HEK293 (cell line): ENCODE results near the gene SNRNP27.

Source experiments
- CTCF ChIA-PET: fragments of 350-600 bp; formaldehyde crosslinking; extraction: SDS; loops from one replicate; lab custom pipeline; 2021; ENCODE audit warnings: antibody characterized with exemption; lab: Yijun Ruan, JAX
- POLR2A ChIA-PET: fragments of 300-600 bp; formaldehyde crosslinking; extraction: SDS; loops from one replicate; lab custom pipeline; 2020; ENCODE audit warnings: antibody characterized with exemption, inconsistent platforms; lab: Yijun Ruan, JAX
- H3K27ac ChIP-seq: fragments of 200-500 bp; sonication (Bioruptor generic); 2 replicates; pipeline ENCODE4 v1.5.1; 2014; ENCODE audit warnings: low read depth, low read length, control low read depth, inconsistent platforms; ENCODE audit errors: extremely low read depth
- H3K36me3 ChIP-seq, 2 experiments: fragments of 200-500 bp in 1 of 2; sonication (Bioruptor generic) in 1 of 2; 1 replicate in 1 of 2; 2 replicates in 1 of 2; pipeline ENCODE4 v1.5.1; 2014 to 2017; ENCODE audit warnings: inconsistent platforms in 2 of 2, low read length in 2 of 2; ENCODE audit not compliant: control insufficient read depth in 2 of 2, insufficient read depth in 1 of 2
- H3K4me1 ChIP-seq: fragments of 200-500 bp; sonication (Bioruptor generic); 2 replicates; pipeline ENCODE4 v1.5.1; 2014; ENCODE audit warnings: mild to moderate bottlenecking, low read length, inconsistent platforms; ENCODE audit not compliant: control insufficient read depth, insufficient read depth
- H3K4me3 ChIP-seq: 2 replicates; pipeline ENCODE4 v1.5.1; 2011; ENCODE audit warnings: low read depth, mild to moderate bottlenecking, control low read depth, low read length, moderate library complexity
- H3K9me3 ChIP-seq: fragments of 200-500 bp; sonication (Bioruptor generic); 2 replicates; pipeline ENCODE4 v1.5.1; 2014; ENCODE audit warnings: low read depth, low read length, inconsistent platforms; ENCODE audit not compliant: control insufficient read depth, insufficient read depth
- ATF2 ChIP-seq: fragments of 450-650 bp; formaldehyde crosslinking; IDR thresholded peaks from 2 replicates; pipeline ENCODE4 v1.5.1; 2016; ENCODE audit warnings: missing biosample characterization, missing genetic modification characterization, low read depth
- CTCF ChIP-seq: fragments of 450-650 bp; formaldehyde crosslinking; IDR thresholded peaks from 2 replicates; pipeline ENCODE4 v1.5.1; 2016; ENCODE audit warnings: missing biosample characterization, missing genetic modification characterization
- GLI4 ChIP-seq: fragments of 450-650 bp; formaldehyde crosslinking; IDR thresholded peaks from 2 replicates; pipeline ENCODE4 v1.5.1; 2016; ENCODE audit warnings: missing biosample characterization, missing genetic modification characterization
- KLF17 ChIP-seq: fragments of 450-650 bp; formaldehyde crosslinking; IDR thresholded peaks from 2 replicates; pipeline ENCODE4 v1.5.1; 2016; ENCODE audit warnings: missing biosample characterization, missing genetic modification characterization
- PBX3 ChIP-seq: sonication (generic); formaldehyde crosslinking; IDR thresholded peaks from 2 replicates; pipeline ENCODE4 v1.8.1; 2022; ENCODE audit warnings: mild to moderate bottlenecking, moderate library complexity, missing genetic modification reagents
- PRDM1 ChIP-seq: fragments of 450-650 bp; formaldehyde crosslinking; IDR thresholded peaks from 2 replicates; pipeline ENCODE4; 2016; ENCODE audit warnings: missing biosample characterization, missing genetic modification characterization
- TCF7L2 ChIP-seq: IDR thresholded peaks from 2 replicates; pipeline ENCODE4 v1.6.1; 2011; ENCODE audit warnings: low read depth, mild to moderate bottlenecking, inconsistent platforms, low read length, moderate library complexity, borderline replicate concordance
- YY1 ChIP-seq: fragments of 450-650 bp; formaldehyde crosslinking; IDR thresholded peaks from 2 replicates; pipeline ENCODE4 v1.5.1; 2018; ENCODE audit warnings: missing biosample characterization, missing genetic modification characterization
- ZBTB1 ChIP-seq: fragments of 450-650 bp; formaldehyde crosslinking; IDR thresholded peaks from 2 replicates; pipeline ENCODE4 v1.5.1; 2016; ENCODE audit warnings: missing biosample characterization, missing genetic modification characterization
- ZBTB10 ChIP-seq: fragments of 450-650 bp; formaldehyde crosslinking; IDR thresholded peaks from 2 replicates; pipeline ENCODE4 v1.5.1; 2016; ENCODE audit warnings: missing biosample characterization, missing genetic modification characterization
- ZIC2 ChIP-seq: fragments of 450-650 bp; formaldehyde crosslinking; IDR thresholded peaks from 2 replicates; pipeline ENCODE4 v1.5.1; 2016; ENCODE audit warnings: missing biosample characterization, missing genetic modification characterization
- ZNF239 ChIP-seq: fragments of 450-650 bp; formaldehyde crosslinking; IDR thresholded peaks from 2 replicates; pipeline ENCODE4 v1.5.1; 2016; ENCODE audit warnings: missing biosample characterization, missing genetic modification characterization
- ZNF280D ChIP-seq: fragments of 450-650 bp; formaldehyde crosslinking; IDR thresholded peaks from 2 replicates; pipeline ENCODE4 v1.5.1; 2016; ENCODE audit warnings: missing biosample characterization, missing genetic modification characterization
- ZNF561 ChIP-seq: fragments of 450-650 bp; IDR thresholded peaks from 2 replicates; pipeline ENCODE4 v1.5.1; 2018; ENCODE audit warnings: missing biosample characterization, missing genetic modification characterization, borderline replicate concordance
- ZNF658 ChIP-seq: fragments of 450-650 bp; formaldehyde crosslinking; IDR thresholded peaks from 2 replicates; pipeline ENCODE4; 2016; ENCODE audit warnings: missing biosample characterization, missing genetic modification characterization
- ZNF670 ChIP-seq: fragments of 450-650 bp; formaldehyde crosslinking; IDR thresholded peaks from 2 replicates; pipeline ENCODE4 v1.5.1; 2016; ENCODE audit warnings: missing biosample characterization, missing genetic modification characterization, low read depth
- ZSCAN23 ChIP-seq: fragments of 450-650 bp; formaldehyde crosslinking; IDR thresholded peaks from 2 replicates; pipeline ENCODE4 v1.5.1; 2016; ENCODE audit warnings: missing biosample characterization, missing genetic modification characterization
- ZSCAN30 ChIP-seq: fragments of 450-650 bp; IDR thresholded peaks from 2 replicates; pipeline ENCODE4 v1.5.1; 2018; ENCODE audit warnings: missing biosample characterization, mild to moderate bottlenecking, missing genetic modification characterization, moderate library complexity

The SNRNP27 gene

GRCh38 chr2:69893684-69894551 is at the start of gene SNRNP27 (continued):
- no peak for TF ChIP-seq ZNF658 (tag by site-specific recombination)
- TF ChIP-seq ZNF670 (tag by site-specific recombination) = no peak
- no peak for TF ChIP-seq GLI4 (tag by site-specific recombination)
- TF ChIP-seq, all 188 proteins: peak for 44

GRCh38 chr2:69843993-69844392 is 49.8 kb upstream of the SNRNP27 start:
- Histone ChIP-seq H3K27ac (no peak overlapping the region), H3K4me3 (no peak overlapping the region), H3K9me3 (no peaks in the 10 kb centered on the region), H3K36me3 (peaks cover 29 to 67% of the 10 kb centered on the region in 2 experiments), H3K4me1 (no peaks in the 10 kb centered on the region)
- POLR2A ChIA-PET = no interaction called here
- CTCF ChIA-PET = no interaction called here
- TF ChIP-seq ZSCAN30 = no peak
- no peak for TF ChIP-seq ZBTB10
- no peak for TF ChIP-seq ZIC2 (tag by site-specific recombination)
- no peak for TF ChIP-seq PRDM1 (tag by site-specific recombination)
- no peak for TF ChIP-seq ZNF561 (tag by site-specific recombination)
- no peak for TF ChIP-seq PBX3 (CRISPR knock-in tag)
- no peak for TF ChIP-seq ZSCAN23 (tag by site-specific recombination)
- TF ChIP-seq KLF17 (tag by site-specific recombination) = no peak
- TF ChIP-seq ZNF239 (tag by site-specific recombination) = no peak
- TF ChIP-seq ZNF280D (tag by site-specific recombination) = no peak
- no peak for TF ChIP-seq ATF2
- no peak for TF ChIP-seq CTCF (tag by site-specific recombination)
- no peak for TF ChIP-seq TCF7L2
- no peak for TF ChIP-seq YY1 (tag by site-specific recombination)
- TF ChIP-seq ZBTB1 = no peak
